PC-9 (cell line): ENCODE results near the gene LRRC27.

Source experiments
- CTCF ChIP-seq: fragments of 200-600 bp; sonication (generic); conservative IDR thresholded peaks from 2 replicates; pipeline ENCODE4 v1.6.1; 2017; ENCODE audit warnings: mixed run types, antibody characterized with exemption, mild to moderate bottlenecking, moderate library complexity
- EZH2 ChIP-seq: fragments of 200-600 bp; sonication (generic); IDR thresholded peaks from 2 replicates; pipeline ENCODE4 v1.8.0; 2017; ENCODE audit warnings: antibody characterized with exemption, low read depth

DNA sequence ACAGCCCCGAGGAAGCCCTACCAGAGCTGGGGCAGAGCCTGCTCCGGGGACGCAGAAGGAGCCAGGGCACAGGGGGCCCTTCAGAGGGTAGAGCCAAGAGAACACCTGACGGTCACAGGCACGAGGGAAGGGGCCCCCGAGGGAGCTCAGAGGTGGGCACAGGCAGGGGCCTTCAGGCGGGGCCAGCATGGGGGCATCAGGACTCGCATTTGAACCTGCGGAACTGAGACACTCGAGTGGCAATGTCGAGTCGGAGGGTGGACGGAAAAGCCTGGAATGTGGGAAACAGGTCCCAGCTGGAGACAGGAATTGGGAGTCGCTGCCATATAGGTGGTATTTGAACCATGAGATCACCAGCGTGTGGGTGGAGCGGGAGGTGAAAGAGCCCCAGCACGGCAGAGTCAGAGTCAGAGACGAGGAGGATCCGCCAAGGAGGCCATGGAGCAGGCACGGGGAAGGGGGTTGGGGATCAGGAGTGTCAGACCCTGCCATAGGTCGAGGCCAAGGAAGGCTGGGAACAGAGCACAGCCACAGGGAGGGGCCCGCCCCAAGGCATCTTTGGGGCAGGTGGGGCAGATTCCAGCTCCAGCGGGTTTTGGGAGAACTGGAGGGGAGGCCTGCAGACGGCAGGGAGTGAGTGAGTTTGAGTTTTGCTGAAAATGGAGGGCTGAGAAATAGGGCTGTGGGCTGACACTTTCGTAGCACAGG is 38.0 kb upstream of the LRRC27 start:
- TF ChIP-seq CTCF (no peak), EZH2 (no peak)
